GM18867 (cell line): Measurements from ENCODE around the gene MAP2K4.

Source experiments
- ATAC-seq: cut with Tn5 transposase; IDR thresholded peaks from one replicate; pipeline ENCODE4 v1.9.1; 2021; ENCODE audit warnings: mild to moderate bottlenecking, moderate library complexity; ENCODE audit not compliant: unreplicated experiment

The MAP2K4 gene

DNA sequence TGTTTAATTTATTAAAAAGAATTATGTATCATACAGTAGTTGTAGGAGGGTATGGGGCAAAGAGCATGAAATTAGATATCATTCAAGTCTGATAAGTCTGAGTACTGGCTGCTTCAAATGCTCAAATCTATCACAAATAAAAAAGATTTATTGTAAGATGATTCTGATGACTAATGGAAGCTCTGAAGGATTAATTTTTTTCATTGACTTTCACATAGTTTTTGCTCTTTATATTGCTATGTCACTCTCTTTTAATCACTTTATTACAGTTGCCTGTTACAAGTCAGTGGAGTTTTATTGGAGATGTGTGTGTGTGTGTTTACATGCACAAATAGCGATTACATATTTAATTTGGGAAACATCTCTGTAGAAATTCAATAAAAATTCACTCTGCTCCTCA, 15.0 kb downstream of the MAP2K4 start:
- ATAC-seq: no peak

DNA sequence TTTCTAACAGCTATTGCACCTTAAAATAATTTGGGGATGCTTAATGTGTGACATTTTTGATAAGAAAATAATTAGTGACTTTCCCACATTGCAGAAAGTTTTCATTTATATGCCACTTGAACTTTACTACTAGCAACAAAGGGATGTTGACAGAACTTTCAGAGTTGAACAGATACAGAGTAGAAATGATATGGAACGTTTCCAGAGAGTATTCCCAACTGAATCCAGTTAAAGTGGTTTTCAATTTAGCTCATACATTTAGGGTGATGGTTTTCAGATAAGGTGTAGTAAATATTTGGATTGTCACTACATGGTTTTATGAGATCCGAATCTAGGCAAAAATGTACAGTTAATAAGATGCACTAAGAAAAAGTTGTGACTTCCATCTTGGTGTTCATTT, 17.3 kb downstream of the MAP2K4 start:
- no peak for ATAC-seq

- ATAC-seq: no peak
Observed at GRCh38 chr17:12040478-12040877, 19.8 kb downstream of the MAP2K4 start.

DNA sequence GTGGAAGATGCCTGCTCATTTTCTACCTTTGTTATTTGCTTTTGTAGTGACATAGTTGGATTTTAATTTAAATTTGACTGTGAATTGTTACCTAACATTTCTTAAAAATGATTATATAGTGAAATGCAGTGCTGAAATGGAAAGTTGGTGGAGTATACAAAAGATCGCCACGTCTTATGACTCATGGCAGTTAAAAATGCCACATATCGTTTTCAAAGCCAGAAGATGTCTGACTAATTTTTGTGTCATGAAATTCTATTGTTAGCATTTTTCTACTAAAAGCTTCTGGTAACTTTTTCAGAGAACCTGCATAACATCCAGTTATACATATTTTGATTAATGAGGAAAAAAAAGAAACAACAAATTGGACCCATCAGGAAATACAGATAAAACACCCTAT, 20.6 kb downstream of the MAP2K4 start:
- no peak for ATAC-seq

DNA sequence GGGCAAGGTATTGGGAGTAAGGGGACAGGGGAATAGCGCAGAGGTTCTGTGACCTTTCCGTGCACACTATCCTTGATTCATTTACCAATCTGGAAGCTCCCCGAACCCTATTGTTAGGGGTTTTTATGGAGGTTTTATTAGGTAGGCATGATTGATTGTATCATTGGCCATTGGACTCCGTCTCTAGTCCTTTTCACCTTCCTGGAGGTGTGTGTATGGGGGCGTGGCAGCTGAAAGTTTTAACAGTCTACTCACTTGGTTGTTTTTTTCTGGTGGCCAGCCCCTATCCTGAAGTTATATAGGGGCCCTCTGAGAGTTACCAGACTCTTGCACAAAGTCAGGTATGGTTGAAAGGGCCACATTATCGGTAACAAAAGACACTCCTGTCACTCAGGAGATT, 23.0 kb downstream of the MAP2K4 start:
- ATAC-seq: no peak

DNA sequence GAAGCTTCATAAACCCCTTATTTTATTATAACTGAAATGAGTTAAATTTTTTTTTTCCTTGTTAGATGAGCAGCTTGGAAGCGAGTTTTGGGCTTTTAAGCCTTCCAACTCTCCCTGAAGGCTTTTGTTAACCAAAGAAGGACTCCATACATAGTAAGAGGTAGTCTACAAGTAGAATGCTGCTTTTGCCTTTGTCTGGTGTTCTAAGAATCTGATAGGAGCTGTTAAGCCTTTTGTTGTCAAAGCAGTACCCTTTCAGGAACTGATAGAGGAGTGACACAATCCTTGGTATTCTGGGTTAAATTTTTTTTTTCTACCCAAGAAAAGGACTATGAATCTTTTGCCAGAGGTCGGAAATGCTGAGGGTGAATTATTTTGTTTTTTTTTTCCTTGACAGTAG, 26.1 kb downstream of the MAP2K4 start:
- no peak for ATAC-seq

DNA sequence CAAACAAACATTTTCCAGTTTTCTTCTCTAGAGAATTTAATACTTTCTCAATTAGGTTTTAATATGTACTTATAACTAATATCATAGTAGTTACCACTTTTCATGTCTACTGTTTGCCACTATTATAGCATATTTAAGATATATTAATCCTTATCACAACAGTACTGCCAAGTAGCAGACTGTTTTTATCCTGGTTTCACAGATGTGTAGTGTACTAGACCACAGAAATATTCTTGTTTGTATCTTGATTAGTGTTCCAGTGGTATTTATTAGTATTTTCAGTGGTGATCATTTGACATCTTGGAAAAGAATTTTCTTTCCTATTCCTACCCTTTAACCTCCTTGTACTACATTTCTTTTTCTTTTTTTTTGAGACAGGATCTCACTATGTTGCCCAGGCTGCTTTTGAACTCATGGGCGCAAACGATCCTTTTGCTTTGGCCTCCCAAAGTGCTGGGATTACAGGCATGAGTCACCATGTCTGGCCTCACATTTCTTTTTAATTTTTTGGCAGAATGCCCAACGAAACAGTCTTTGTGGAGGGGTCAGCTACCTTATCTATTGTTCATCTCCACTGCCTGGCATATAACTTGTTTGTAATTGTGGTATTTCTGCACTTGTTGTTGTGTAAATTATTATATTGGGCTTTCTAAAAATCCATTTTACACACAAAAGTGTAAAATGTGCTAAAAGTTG, 27.2 kb downstream of the MAP2K4 start:
- ATAC-seq: no peak

- no peak for ATAC-seq
Observed at GRCh38 chr17:12048843-12049473, 28.3 kb downstream of the MAP2K4 start.

GRCh38 chr17:12050646-12051225, 30.1 kb downstream of the MAP2K4 start:
- no peak for ATAC-seq

DNA sequence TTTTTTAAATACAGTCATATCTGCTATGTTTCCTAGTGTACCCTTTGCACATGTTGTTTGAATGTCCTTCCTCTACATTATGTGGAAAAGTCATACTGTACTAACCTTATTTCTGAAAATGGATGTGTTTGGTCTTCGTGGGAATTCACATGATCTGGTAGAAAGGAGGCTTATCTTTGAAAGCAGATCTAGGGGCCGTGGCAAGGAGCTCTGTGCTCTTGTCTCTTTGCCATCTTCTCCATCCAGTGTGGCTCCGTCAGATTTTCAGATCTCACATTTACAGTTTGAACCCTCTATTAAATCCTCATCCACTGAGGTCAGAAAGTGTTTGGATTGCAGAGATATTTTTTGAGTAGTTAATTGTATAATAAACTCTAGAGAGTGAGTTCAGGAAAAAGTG, 32.9 kb downstream of the MAP2K4 start:
- no peak for ATAC-seq

- ATAC-seq: no peak
Observed at GRCh38 chr17:12055889-12056288, 35.2 kb downstream of the MAP2K4 start.

DNA sequence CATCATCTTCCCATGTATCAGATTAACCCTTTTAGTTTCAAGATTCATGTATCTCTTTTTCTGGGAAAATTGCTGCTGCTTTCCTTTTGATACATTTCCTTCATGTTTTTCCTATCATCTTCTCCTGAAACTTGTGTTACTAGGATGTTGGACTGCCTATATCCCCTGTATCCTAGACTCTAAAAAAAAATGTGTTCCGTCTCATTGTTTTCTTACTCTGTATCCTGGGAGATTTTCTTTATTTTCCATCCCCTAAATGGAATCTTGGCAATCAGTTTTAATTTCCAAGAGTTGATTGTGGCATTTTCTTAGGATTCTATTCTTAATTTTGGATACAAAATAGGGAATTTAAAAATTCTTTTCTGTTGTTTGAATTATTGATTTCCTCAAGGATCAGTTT, 36.8 kb downstream of the MAP2K4 start:
- ATAC-seq: no peak

- no peak for ATAC-seq
Observed at GRCh38 chr17:12058535-12058934, 37.9 kb downstream of the MAP2K4 start.

GRCh38 chr17:12062249-12062648, 41.6 kb downstream of the MAP2K4 start:
- no peak for ATAC-seq

DNA sequence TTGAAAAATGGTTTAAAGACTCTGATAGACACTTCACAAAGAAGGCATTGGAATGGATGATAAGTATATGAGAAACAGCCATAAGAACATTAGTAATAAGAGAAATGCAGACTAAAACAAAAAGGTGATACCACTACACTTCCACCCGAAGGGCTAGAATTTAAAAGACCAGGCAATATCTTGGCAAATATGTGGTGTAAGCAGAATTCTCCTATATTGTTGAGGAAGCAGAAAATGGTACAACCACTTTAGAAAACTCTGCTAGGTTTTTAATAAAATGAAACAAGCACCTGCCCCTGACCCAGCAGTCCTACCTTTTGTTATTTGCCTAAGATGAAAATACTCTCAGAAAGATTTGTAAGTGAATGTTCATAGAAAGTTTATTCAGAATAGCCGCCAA, 43.7 kb downstream of the MAP2K4 start:
- ATAC-seq: no peak

- no peak for ATAC-seq
Observed at GRCh38 chr17:12067485-12067884, 46.8 kb downstream of the MAP2K4 start.

DNA sequence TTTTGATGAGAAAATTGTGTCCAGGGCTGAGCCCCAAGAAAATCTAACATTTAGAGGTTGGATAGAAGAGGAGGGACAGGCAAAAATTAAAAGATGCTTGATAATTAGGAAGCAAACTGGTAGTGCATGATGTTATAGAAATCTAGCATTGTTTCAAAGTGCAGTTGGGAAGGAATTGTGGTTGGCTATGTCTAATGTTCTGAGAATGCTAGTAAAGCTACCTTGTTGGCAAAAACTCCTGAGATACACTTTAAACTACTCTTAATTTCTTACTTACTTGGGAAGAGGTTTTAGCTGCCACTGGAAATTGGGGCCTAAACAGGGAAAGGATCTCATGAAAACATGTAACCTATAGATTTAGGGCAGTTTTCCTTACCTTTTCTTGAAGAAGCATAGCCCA, 48.3 kb downstream of the MAP2K4 start:
- ATAC-seq: no peak

DNA sequence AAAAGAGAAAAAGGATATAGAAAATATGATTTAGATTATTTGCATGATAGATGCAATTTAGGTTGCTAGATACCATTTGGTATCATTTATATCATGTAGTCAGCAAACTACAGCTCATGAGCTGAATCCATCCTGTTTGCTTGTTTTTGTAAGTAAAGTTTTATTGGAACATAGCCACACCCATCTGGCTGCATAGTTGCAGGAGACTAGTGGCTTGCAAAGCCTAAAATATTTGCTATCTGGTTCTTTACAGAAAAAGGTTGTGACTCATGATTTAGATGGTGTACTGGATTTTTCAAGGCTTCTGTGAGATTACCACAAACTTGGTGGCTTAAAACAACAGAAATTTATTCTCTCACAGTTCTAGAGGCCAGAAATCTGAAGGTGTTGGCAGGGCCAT, 49.9 kb downstream of the MAP2K4 start:
- ATAC-seq: no peak

DNA sequence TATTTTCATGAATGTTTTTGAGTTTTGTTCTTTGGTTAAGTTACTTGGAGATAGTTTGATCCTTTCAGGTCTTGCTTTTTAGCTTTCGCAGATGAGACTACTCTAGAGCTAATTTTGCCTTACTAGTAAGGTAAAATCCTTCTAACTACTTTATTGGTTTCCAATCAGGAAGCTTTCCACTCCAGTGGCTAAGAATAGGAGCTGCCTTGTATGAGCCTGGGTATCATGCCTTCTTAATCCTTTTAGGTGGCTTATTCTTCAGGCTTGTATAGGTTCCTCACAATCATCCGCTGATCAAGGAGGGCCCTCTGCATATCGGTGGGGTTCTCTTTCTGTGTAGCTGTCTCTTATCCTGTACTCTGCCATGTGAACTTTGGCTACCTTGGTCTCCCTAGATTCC, 53.7 kb downstream of the MAP2K4 start:
- no peak for ATAC-seq

DNA sequence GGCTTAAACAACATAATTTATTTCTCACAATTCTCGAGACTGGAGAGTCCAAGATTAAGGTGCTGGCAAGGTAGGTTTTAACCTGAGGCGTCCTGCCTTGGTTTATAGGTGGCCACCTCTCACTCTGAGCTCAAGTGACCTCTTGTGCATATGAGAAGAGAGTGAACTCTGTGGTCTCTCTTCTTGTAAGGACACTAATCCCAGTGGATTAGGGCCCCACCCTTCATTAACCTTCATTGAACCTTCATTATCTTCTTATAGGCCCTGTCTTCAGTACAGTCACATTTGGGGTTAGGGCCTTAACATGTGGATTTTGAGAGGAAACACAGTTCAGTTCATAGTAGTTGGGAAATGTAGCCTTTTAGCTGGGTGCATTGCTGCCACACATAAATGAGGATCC, 57.1 kb downstream of the MAP2K4 start:
- no peak for ATAC-seq

GRCh38 chr17:12078791-12079190, 58.1 kb downstream of the MAP2K4 start:
- no peak for ATAC-seq

GRCh38 chr17:12081720-12082119, 61.0 kb downstream of the MAP2K4 start:
- ATAC-seq: no peak
